ENCODE results near the gene ENPP6. TPM values are rescaled to one million over a fixed set of nuclear protein-coding genes. Genes with fewer than 3 reads are reported as not detected.

Gene ENPP6
- total and polyA plus RNA-seq, 2 donors (not counting 1 experiment from before 2014, with no cell fraction given), result 0.01 TPM; not detected in 1

GRCh38 chr4:184203300-184203699 is 14.4 kb downstream of the ENPP6 start:
- TF ChIP-seq EZH2 (IDR thresholded peaks at IDR 0.05; ENCODE audit: borderline replicate concordance, insufficient read depth, low read depth, low read length, poor library complexity, severe bottlenecking) (no peak), CTCF (IDR thresholded peaks at IDR 0.05) (no peak)
- DNase-seq, result no peak

GRCh38 chr4:184201179-184201578 is 16.5 kb downstream of the ENPP6 start:
- POLR2A ChIA-PET, result no interaction called here

More at GRCh38 chr4:184203300-184203699, 14.4 kb downstream of the ENPP6 start:
- ATAC-seq (ENCODE audit: low read depth), result no peak
- H3K4me1 Mint-ChIP-seq, result no peaks in the 10 kb centered on the region
- Histone ChIP-seq H3K36me3 (replicated peaks in 1 of 2; ENCODE audit: control extremely low read depth in 1 of 2, control insufficient read depth in 1 of 2, extremely low read depth in 1 of 2, insufficient read depth in 2 of 2, low read length in 1 of 2) (no peaks in the 10 kb centered on the region), H3K27me3 (replicated peaks in 1 of 4; ENCODE audit: control extremely low read depth in 1 of 4, control insufficient read depth in 3 of 4, insufficient read depth in 4 of 4, low read length in 3 of 4) (peaks cover 0 to 4% (median 0%) of the 10 kb centered on the region in 4 experiments), H3K27ac (ENCODE audit: low read length in 2 of 2) (no peak overlapping the region), H3K79me2 (ENCODE audit: control insufficient read depth, insufficient read depth, low read length) (no peaks in the 10 kb centered on the region), H4K20me1 (ENCODE audit: control insufficient read depth, insufficient read depth, low read length, poor library complexity, severe bottlenecking) (no peaks in the 10 kb centered on the region), H3K4me1 (ENCODE audit: control insufficient read depth in 2 of 2, insufficient read depth in 2 of 2, low read length in 2 of 2) (no peaks in the 10 kb centered on the region), H3K4me2 (replicated peaks; ENCODE audit: low read depth, low read length, poor library complexity, severe bottlenecking) (no peak overlapping the region), H3K4me3 (ENCODE audit: control extremely low read depth in 1 of 5, extremely low read depth in 1 of 5, insufficient read depth in 1 of 5, low read depth in 2 of 5, low read length in 4 of 5) (no peak overlapping the region), H3K9ac (ENCODE audit: low read length) (no peak overlapping the region), H3K9me3 (ENCODE audit: control extremely low read depth in 1 of 3, control insufficient read depth in 2 of 3, insufficient read depth in 1 of 3, low read length in 2 of 3) (no peaks in the 10 kb centered on the region), H2AFZ (ENCODE audit: insufficient read depth, low read depth, low read length, poor library complexity, severe bottlenecking) (no peak overlapping the region)
- no peak overlapping the region for H3K4me3 Mint-ChIP-seq
- 95% methylated on average over 6 of the region's 6 CpGs for WGBS (ENCODE audit: insufficient coverage)
- intact Hi-C loops (cut with micrococcal nuclease), result no loop called here
- no peaks in the 10 kb centered on the region for H3K9me3 Mint-ChIP-seq (ENCODE audit: insufficient read depth)
- peaks cover 32% of the 10 kb centered on the region for H3K27me3 Mint-ChIP-seq
- POLR2A ChIA-PET, result no interaction called here
- CTCF ChIA-PET, result no interaction called here
- H3K27ac Mint-ChIP-seq, result no peak overlapping the region

More at GRCh38 chr4:184201179-184201578, 16.5 kb downstream of the ENPP6 start:
- H3K4me1 ChIP-seq (ENCODE audit: control insufficient read depth in 2 of 2, insufficient read depth in 2 of 2, low read length in 2 of 2), result no peaks in the 10 kb centered on the region
- no peak overlapping the region for H3K4me3 Mint-ChIP-seq
- no peaks in the 10 kb centered on the region for H3K36me3 ChIP-seq (replicated peaks in 1 of 2; ENCODE audit: control extremely low read depth in 1 of 2, control insufficient read depth in 1 of 2, extremely low read depth in 1 of 2, insufficient read depth in 2 of 2, low read length in 1 of 2)
- no peaks in the 10 kb centered on the region for H3K9me3 ChIP-seq (ENCODE audit: control extremely low read depth in 1 of 3, control insufficient read depth in 2 of 3, insufficient read depth in 1 of 3, low read length in 2 of 3)
- CTCF ChIA-PET, result no interaction called here
- H3K27ac Mint-ChIP-seq, result no peak overlapping the region
- ATAC-seq (ENCODE audit: low read depth) (no peak), DNase-seq (no peak)
- H3K4me1 Mint-ChIP-seq, result no peaks in the 10 kb centered on the region
- H3K27ac ChIP-seq (ENCODE audit: low read length in 2 of 2), result no peak overlapping the region
- intact Hi-C loops (cut with micrococcal nuclease), result no loop called here
- no peaks in the 10 kb centered on the region for H4K20me1 ChIP-seq (ENCODE audit: control insufficient read depth, insufficient read depth, low read length, poor library complexity, severe bottlenecking)
- no peak overlapping the region for H3K9ac ChIP-seq (ENCODE audit: low read length)
- H3K27me3 ChIP-seq (replicated peaks in 1 of 4; ENCODE audit: control extremely low read depth in 1 of 4, control insufficient read depth in 3 of 4, insufficient read depth in 4 of 4, low read length in 3 of 4), result peaks cover 0 to 4% (median 0%) of the 10 kb centered on the region in 4 experiments
- peaks cover 38% of the 10 kb centered on the region for H3K27me3 Mint-ChIP-seq
- H3K4me2 ChIP-seq (replicated peaks; ENCODE audit: low read depth, low read length, poor library complexity, severe bottlenecking), result no peak overlapping the region
- no peak overlapping the region for H2AFZ ChIP-seq (ENCODE audit: insufficient read depth, low read depth, low read length, poor library complexity, severe bottlenecking)
- no peaks in the 10 kb centered on the region for H3K9me3 Mint-ChIP-seq (ENCODE audit: insufficient read depth)
- H3K4me3 ChIP-seq (ENCODE audit: control extremely low read depth in 1 of 5, extremely low read depth in 1 of 5, insufficient read depth in 1 of 5, low read depth in 2 of 5, low read length in 4 of 5), result no peak overlapping the region
- TF ChIP-seq EZH2 (IDR thresholded peaks at IDR 0.05; ENCODE audit: borderline replicate concordance, insufficient read depth, low read depth, low read length, poor library complexity, severe bottlenecking), result no peak
- TF ChIP-seq CTCF (IDR thresholded peaks at IDR 0.05), result no peak
- 87% methylated on average over 7 of the region's 7 CpGs for WGBS (ENCODE audit: insufficient coverage)
- H3K79me2 ChIP-seq (ENCODE audit: control insufficient read depth, insufficient read depth, low read length), result no peaks in the 10 kb centered on the region
